ENCODE measurements around the gene C16orf92.

- TF ChIP-seq CTCF (conservative IDR thresholded peaks at IDR 0.05; ENCODE audit: low read length) (no peak), EZH2phosphoT487 (IDR thresholded peaks at IDR 0.05; ENCODE audit: borderline replicate concordance) (no peak)
Measured at GRCh38 chr16:30009990-30010843, 12.8 kb upstream of the C16orf92 start.

All from Loucy (cell line).